ENCODE data around the gene FAM107A. TPM values are rescaled to one million over a fixed set of nuclear protein-coding genes. Genes with fewer than 3 reads are reported as not detected.

FAM107A gene
- total RNA-seq, 1 donor from 2014 or later: 1.3 TPM

DNA sequence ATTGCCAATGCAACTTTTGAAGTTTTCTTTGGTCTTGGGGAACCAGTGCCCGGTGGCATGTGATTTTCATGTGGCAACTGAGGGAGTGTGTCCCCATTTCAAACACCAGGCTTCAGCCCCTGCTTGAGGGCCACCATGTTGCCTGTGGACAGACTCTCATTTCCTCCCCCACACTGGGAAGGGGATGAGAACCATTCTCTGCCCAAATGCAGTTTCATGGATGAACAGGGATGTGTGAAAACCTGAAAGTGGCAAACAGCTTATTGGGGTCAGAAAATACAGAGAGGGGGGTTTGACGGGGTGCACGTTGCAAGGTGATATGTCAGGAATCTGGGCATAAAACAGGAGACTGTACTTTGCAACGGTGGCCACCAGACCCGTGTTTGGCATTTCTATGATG lies 6.3 kb downstream of the FAM107A start:
- DNase-seq (ENCODE audit: low read depth): no peak
- no peak overlapping the region for H3K4me3 ChIP-seq (ENCODE audit: low read depth, low read length)
- TF ChIP-seq CTCF (conservative IDR thresholded peaks at IDR 0.05; ENCODE audit: low read depth, low read length): no peak

- no peak overlapping the region for H3K4me3 ChIP-seq (ENCODE audit: low read depth, low read length)
- DNase-seq (ENCODE audit: low read depth): no peak
- TF ChIP-seq CTCF (conservative IDR thresholded peaks at IDR 0.05; ENCODE audit: low read depth, low read length): no peak
These were observed 7.7 kb downstream of the FAM107A start for GRCh38 chr3:58569287-58570001.

DNA sequence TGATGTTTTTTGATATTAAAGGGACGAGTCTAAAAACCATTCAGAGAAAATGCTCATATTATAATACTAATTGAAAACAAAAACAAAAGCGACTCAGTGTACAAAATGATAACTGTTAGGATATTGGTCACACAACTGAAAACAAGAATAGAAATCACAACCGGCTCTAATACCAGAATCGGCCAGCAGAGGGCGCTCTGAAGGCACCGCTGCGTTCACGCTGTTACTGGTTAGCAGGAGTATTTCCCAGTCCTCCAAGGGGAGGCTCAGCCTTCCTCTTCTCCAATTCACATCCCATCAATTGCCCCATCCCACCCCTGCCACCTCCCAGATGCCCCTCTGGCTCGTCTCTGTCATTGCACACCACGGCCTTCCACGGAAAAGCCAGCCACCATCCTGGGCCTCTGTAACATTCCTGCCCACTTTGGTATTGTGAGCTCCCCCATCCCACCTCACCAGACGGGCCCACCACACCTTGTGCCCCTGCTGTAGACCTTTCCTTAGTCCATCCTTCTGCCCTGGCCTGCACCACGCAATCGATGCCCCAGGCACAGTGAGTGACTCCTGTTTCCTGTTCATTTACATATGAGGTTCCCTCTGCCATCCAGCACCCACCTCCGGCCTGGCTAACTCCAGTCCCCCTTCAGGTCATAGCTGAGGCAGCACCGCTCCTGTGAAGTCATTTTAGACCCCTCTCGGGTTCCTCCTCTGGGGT lies 8.5 kb downstream of the FAM107A start:
- DNase-seq (ENCODE audit: low read depth): no peak
- H3K4me3 ChIP-seq (ENCODE audit: low read depth, low read length): no peak overlapping the region
- peak; percentile 90 for TF ChIP-seq CTCF (conservative IDR thresholded peaks at IDR 0.05; ENCODE audit: low read depth, low read length)

DNA sequence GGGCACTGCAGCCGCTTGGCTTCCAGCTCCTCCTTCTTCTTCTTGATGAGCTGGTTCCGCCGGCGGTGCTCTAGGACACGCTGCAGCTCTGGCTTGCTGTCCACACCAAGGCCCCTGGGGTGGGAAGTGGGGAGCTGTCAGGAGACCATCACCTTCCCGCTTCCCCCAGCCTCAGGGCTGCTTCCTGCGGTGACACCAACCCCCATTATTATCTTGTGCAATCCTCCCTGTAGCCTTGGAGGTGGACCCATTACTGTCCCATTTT lies 10.0 kb downstream of the FAM107A start:
- TF ChIP-seq CTCF (conservative IDR thresholded peaks at IDR 0.05; ENCODE audit: low read depth, low read length): no peak
- DNase-seq (ENCODE audit: low read depth): no peak
- H3K4me3 ChIP-seq (ENCODE audit: low read depth, low read length): no peak overlapping the region

- TF ChIP-seq CTCF (conservative IDR thresholded peaks at IDR 0.05; ENCODE audit: low read depth, low read length): no peak
- no peak for DNase-seq (ENCODE audit: low read depth)
- no peak overlapping the region for H3K4me3 ChIP-seq (ENCODE audit: low read depth, low read length)
These were observed 10.6 kb downstream of the FAM107A start for GRCh38 chr3:58566398-58567250.

- no peak for DNase-seq (ENCODE audit: low read depth)
- no peak for TF ChIP-seq CTCF (conservative IDR thresholded peaks at IDR 0.05; ENCODE audit: low read depth, low read length)
These were observed 11.4 kb downstream of the FAM107A start for GRCh38 chr3:58565621-58566397.

More at GRCh38 chr3:58565621-58566397, 11.4 kb downstream of the FAM107A start:
- H3K4me3 ChIP-seq (ENCODE audit: low read depth, low read length): no peak overlapping the region
